Measurements from ENCODE around the gene RIN2. TPM values are rescaled to one million over a fixed set of nuclear protein-coding genes. Genes with fewer than 3 reads are reported as not detected.
"Not testable (repeated sequence)": the region's sequence is repeated elsewhere in the genome, so short reads cannot be mapped to it uniquely, and the experiment has no call there.

The RIN2 gene
- total RNA-seq, 4 donors from 2014 or later = 65.2 to 181 (median 149) TPM

GRCh38 chr20:19747903-19748302 lies 10.2 kb upstream of the RIN2 start:
- peaks cover 0 to 18% (median 0%) of the 10 kb centered on the region in 4 donors for H3K4me1 ChIP-seq
- no peaks in the 10 kb centered on the region for H3K27me3 ChIP-seq
- no peaks in the 10 kb centered on the region for H3K36me3 ChIP-seq
- H3K4me3 ChIP-seq = no peak overlapping the region
- TF ChIP-seq CTCF (IDR thresholded peaks at IDR 0.05) = no peak
- TF ChIP-seq POLR2A (IDR thresholded peaks at IDR 0.05) = no peak
- no peak overlapping the region for H3K27ac ChIP-seq
- DNase-seq = no peak
- peaks cover 0 to 2% (median 0%) of the 10 kb centered on the region in 4 donors for H3K9me3 ChIP-seq

- Histone ChIP-seq H3K4me3 (no peak overlapping the region), H3K27ac (no peak overlapping the region), H3K36me3 (no peaks in the 10 kb centered on the region), H3K4me1 (peaks cover 0 to 18% (median 0%) of the 10 kb centered on the region in 4 donors), H3K9me3 (peaks cover 0 to 2% (median 0%) of the 10 kb centered on the region in 4 donors), H3K27me3 (no peaks in the 10 kb centered on the region)
- TF ChIP-seq CTCF (IDR thresholded peaks at IDR 0.05) (no peak), POLR2A (IDR thresholded peaks at IDR 0.05) (no peak)
- no peak for DNase-seq
Measured at GRCh38 chr20:19748681-19749080, 9.4 kb upstream of the RIN2 start.

GRCh38 chr20:19749618-19750071 lies 8.4 kb upstream of the RIN2 start:
- Histone ChIP-seq H3K9me3 (peaks cover 0 to 2% (median 0%) of the 10 kb centered on the region in 4 donors), H3K27me3 (no peaks in the 10 kb centered on the region), H3K36me3 (no peaks in the 10 kb centered on the region), H3K4me1 (peaks cover 0 to 18% (median 0%) of the 10 kb centered on the region in 4 donors), H3K4me3 (no peak overlapping the region), H3K27ac (no peak overlapping the region)
- no peak for DNase-seq
- TF ChIP-seq CTCF (IDR thresholded peaks at IDR 0.05) (no peak), POLR2A (IDR thresholded peaks at IDR 0.05) (no peak)

GRCh38 chr20:19750101-19750606 lies 7.9 kb upstream of the RIN2 start:
- Histone ChIP-seq H3K4me3 (no peak overlapping the region), H3K36me3 (no peaks in the 10 kb centered on the region), H3K9me3 (peaks cover 0 to 2% (median 0%) of the 10 kb centered on the region in 4 donors), H3K4me1 (peaks cover 0 to 18% (median 0%) of the 10 kb centered on the region in 4 donors), H3K27me3 (no peaks in the 10 kb centered on the region), H3K27ac (peak overlapping the region in 3 of 4 donors; percentile 45 to 87 (median 74))
- no peak for TF ChIP-seq CTCF (IDR thresholded peaks at IDR 0.05)
- no peak for TF ChIP-seq POLR2A (IDR thresholded peaks at IDR 0.05)
- DNase-seq = no peak

GRCh38 chr20:19750907-19751636 lies 7.0 kb upstream of the RIN2 start:
- Histone ChIP-seq H3K4me1 (peaks cover 0 to 18% (median 0%) of the 10 kb centered on the region in 4 donors), H3K27me3 (no peaks in the 10 kb centered on the region), H3K4me3 (peak overlapping the region in 1 of 4 donors; percentile 20), H3K36me3 (no peaks in the 10 kb centered on the region), H3K27ac (peak overlapping the region in 3 of 4 donors; percentile 58 to 87 (median 74)), H3K9me3 (no peaks in the 10 kb centered on the region)
- DNase-seq = no peak
- TF ChIP-seq POLR2A (IDR thresholded peaks at IDR 0.05) (peak in 1 of 2 donors; percentile 14), CTCF (IDR thresholded peaks at IDR 0.05) (no peak)

- H3K4me1 ChIP-seq = peaks cover 0 to 15% (median 0%) of the 10 kb centered on the region in 4 donors
- not testable (repeated sequence) for H3K4me3 ChIP-seq, H3K9me3 ChIP-seq, H3K36me3 ChIP-seq, H3K27me3 ChIP-seq, DNase-seq
- peak overlapping the region in 1 of 4 donors; percentile 39 for H3K27ac ChIP-seq
Measured at GRCh38 chr20:19754201-19754600, 3.9 kb upstream of the RIN2 start.

All from Peyer's patch (tissue), 4 donors.